Erythroblast (primary cell): ENCODE data around the gene PMS1.
"Not testable (repeated sequence)": the region's sequence is repeated elsewhere in the genome, so short reads cannot be mapped to it uniquely, and the experiment has no call there.

Source experiments
- DNase-seq, 2 experiments: peaks; one replicate each; lab custom pipeline; 2025; lab: John Stamatoyannopoulos, UW
- GATA1 ChIP-seq: IDR thresholded peaks from 2 replicates; pipeline ENCODE4 v1.6.1; 2011; ENCODE audit warnings: low read depth, mild to moderate bottlenecking, control low read depth, low read length, moderate library complexity
- POLR2A ChIP-seq: IDR thresholded peaks from 2 replicates; pipeline ENCODE4 v1.6.1; 2011; ENCODE audit warnings: mild to moderate bottlenecking, low read length

Gene PMS1

GRCh38 chr2:189830510-189830909 lies 46.3 kb downstream of the PMS1 start:
- TF ChIP-seq GATA1 (no peak), POLR2A (no peak)
- DNase-seq: no peak

GRCh38 chr2:189834059-189834458 lies 49.8 kb downstream of the PMS1 start:
- TF ChIP-seq POLR2A (no peak), GATA1 (no peak)
- DNase-seq: no peak

GRCh38 chr2:189834642-189835041 lies 50.4 kb downstream of the PMS1 start:
- DNase-seq: not testable (repeated sequence)

DNA sequence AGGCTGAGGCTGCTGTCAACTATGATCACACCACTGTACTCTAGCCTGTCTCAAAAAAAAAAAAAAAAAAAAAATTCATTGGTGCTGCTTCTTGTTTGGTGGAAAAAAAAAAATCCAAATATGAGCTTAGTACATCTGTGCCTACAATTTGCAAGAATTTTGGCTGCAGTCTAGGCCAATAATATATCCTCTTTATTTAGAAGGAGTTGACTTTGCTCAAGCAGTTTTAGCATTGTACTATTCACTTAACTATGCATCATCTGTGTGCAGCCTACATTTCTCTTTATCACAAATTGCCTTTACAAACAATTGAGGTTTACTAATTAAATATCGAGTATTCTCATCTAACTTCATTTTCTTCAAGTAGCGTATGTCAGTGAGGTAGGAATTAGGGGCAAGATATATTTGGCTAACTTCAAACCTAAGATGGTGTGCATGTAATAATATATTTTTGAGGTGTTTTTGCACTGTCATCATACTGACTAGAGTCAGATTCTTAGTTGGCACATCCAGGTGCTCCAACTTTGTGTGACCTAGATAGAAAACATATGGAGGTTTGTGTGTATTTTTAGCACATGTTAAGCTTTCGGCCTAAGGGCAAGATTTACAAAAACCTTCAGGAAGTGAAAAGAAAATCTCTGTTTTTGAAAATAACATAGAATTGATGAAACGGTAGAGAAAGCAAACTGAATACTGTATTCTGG lies 51.8 kb downstream of the PMS1 start:
- no peak for TF ChIP-seq GATA1
- TF ChIP-seq POLR2A: no peak
- no peak for DNase-seq

- no peak for DNase-seq
These were observed 52.4 kb downstream of the PMS1 start for GRCh38 chr2:189836644-189837043.

DNA sequence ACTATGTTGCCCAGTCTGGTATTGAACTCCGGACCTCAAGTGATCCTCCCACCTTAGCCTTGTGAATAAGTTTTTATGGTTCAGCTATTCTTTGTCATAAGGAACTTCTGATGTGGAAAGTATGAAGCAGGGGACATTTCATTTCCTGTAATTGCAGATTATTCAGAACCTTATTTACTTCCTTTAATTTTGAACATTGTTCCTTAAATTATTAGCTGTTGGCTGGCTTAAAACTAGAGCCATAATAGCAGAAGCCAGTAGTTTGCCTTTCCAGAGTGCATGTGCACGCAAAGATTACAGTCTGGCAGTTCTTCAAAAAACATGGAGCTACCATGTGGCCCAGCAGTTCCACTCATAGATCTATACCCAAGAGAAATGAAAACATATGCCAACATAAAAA lies 53.1 kb downstream of the PMS1 start:
- no peak for DNase-seq
- TF ChIP-seq POLR2A (no peak), GATA1 (no peak)

More at GRCh38 chr2:189836644-189837043, 52.4 kb downstream of the PMS1 start:
- TF ChIP-seq POLR2A (no peak), GATA1 (no peak)

- no peak for DNase-seq
These were observed 56.8 kb downstream of the PMS1 start for GRCh38 chr2:189841019-189841418.

DNA sequence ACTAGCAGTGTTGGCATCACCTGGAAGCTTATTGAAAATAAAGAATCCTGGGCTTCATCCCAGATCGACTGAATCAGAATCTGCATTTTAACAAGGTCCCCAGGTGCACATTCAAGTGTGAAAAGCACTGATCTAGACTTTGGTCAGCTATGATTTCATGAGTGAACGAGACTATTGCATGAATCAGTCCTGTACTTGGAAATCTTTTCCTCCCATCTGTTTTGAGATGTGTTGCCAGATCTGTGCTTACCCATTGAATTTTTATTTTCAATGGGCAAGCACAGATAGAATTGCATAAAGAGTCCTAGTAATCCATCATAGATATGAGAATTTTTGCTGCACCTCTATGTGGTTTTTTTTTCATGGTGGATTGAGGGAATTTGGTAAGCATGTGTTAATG lies 64.0 kb downstream of the PMS1 start:
- TF ChIP-seq POLR2A (no peak), GATA1 (no peak)
- no peak for DNase-seq

More at GRCh38 chr2:189841019-189841418, 56.8 kb downstream of the PMS1 start:
- TF ChIP-seq GATA1 (no peak), POLR2A (no peak)

DNA sequence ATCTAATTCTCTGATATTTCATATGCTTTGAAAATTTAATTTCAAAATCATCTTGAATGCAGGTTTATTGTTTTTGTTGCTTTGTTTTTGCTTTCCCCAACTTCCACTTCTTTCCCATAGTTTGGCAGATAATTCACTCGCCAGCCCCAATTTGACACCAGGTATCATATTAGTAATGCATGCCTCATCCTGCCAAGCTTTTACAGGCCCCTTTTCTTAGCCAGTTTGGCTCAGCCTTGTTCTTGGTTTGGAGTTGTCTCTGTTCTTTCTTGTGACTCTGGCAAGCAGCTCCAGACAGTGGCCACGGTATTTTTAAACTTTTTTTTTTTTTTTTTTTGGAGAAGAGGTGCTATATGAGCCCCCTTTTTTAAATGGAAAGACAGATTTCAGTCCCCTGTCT lies 65.3 kb downstream of the PMS1 start:
- TF ChIP-seq GATA1 (no peak), POLR2A (no peak)
- DNase-seq: no peak

DNA sequence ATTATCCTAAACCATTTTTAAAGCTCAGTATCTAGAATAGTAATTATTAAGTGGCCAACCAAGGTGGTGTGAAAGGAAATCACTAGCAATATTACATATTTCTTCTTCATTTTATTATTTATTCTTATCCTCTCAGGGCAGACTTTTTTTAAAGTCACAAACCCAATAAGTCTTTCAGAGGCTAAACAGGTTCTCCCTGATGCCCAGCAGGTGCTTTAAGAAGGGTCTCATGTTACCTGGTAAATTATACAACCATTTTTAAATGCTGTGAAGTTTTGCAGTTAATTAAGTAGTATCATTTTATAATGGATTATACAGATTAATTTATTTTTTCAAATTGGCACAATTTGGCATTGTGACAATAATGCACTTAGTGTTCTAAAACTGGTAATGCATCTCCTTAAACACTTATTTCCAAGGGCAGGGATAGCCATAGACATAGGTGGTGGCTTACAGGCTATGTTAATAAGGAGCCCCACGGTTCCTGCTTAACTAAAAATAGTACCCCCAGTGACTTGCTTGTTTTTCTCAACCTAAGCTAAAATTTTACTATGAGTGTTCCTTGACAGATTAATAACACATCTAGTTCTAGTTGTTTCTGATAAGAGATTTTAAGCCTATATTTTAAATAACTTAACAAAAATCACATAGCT lies 67.0 kb downstream of the PMS1 start:
- no peak for DNase-seq
- TF ChIP-seq GATA1: no peak

GRCh38 chr2:189854187-189854586 lies 69.9 kb downstream of the PMS1 start:
- DNase-seq: no peak
- TF ChIP-seq GATA1: no peak
- TF ChIP-seq POLR2A: no peak

- DNase-seq: no peak
- TF ChIP-seq POLR2A: no peak
These were observed 70.7 kb downstream of the PMS1 start for GRCh38 chr2:189854940-189855339.

- no peak for TF ChIP-seq GATA1
- no peak for DNase-seq
These were observed 74.0 kb downstream of the PMS1 start for GRCh38 chr2:189858291-189858690.

DNA sequence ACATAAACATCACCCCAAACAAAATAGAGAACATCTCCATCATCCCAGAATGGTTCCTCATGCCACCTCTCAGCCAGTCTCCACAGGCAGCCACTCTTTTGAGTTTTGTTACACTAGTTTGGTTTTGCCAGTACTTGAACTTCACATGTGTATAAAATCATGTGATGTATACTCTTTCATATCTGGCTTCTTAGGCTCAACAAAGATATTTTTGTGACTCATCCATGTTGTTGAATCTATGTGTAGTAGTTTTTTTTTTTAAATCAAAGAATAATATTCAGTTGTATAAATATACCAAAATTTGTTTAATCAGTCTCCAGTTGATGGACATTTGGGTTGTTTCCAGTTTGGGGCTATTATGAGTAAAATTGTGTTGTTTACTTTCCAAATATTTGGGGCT lies 75.9 kb downstream of the PMS1 start:
- TF ChIP-seq POLR2A: no peak
- no peak for TF ChIP-seq GATA1
- DNase-seq: no peak

- DNase-seq: no peak
- TF ChIP-seq POLR2A (no peak), GATA1 (no peak)
These were observed 78.5 kb downstream of the PMS1 start for GRCh38 chr2:189862751-189863150.

GRCh38 chr2:189865826-189866225 lies 81.6 kb downstream of the PMS1 start:
- TF ChIP-seq GATA1: no peak
- no peak for TF ChIP-seq POLR2A
- no peak for DNase-seq
